HG02884 (cell line): ENCODE data around the gene KLK15.
"Not testable (repeated sequence)": the region's sequence is repeated elsewhere in the genome, so short reads cannot be mapped to it uniquely, and the experiment has no call there.

Experiments used
- ATAC-seq: cut with Tn5 transposase; IDR thresholded peaks from one replicate; pipeline ENCODE4 v1.9.1; 2021; ENCODE audit warnings: mild to moderate bottlenecking, moderate library complexity; ENCODE audit not compliant: unreplicated experiment

The KLK15 gene

DNA sequence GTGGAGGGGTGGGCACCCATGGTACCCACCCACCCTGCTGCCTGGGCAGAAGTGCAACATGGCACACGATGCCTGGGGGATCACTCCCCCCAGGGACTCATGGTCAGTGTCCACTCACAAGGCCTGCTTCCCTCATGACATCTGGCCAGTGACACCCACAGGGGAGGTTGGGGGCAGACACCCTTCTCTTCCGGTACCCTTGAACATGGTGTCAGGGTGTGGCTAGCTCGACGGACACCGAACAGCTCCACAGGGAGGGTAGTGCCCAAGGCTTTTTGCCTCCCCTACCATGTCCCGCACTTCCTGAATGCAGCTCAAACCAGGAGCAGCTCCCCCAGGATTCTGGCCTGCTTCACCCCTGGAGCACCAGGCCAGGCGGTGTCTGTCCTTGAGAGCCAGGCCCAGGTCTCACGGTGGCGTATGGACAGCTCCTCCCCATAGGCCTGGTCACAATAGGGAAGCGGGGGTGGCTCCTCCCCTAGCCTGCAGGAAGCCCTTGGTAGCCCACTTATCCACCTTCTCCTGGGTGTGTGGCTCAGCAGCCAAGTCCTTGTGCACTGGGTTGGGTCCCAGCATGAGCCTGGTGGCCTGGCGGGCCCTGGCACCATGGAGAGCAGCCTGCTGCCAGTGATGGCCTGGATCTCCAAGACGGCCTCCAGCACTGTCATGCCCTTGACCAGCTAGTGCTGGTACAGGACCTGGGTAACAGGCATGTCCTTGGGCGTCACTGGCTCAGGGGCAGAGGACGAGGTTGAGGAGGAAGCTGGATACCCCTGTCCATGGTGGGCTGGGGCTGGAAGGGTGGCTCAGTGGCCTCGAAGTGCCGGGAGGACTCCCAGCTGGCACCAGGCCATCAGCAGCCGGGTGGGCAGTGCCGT lies 35.4 kb downstream of the KLK15 start:
- no peak for ATAC-seq

DNA sequence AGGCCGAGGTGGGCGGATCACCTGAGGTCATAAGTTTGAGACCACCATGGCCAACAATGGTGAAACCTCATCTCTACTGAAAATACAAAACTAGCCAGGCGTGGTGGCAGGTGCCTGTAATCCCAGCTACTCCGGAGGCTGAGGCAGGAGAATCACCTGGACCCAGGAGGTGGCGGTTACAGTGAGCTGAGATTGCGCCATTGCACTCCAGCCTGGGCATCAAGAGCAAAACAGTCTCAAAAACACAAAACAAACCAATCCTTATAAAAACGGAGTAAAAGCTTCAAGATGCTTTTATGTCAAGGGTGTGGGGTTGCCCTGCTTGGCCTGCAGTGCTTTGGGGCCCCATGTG lies 36.0 kb downstream of the KLK15 start:
- no peak for ATAC-seq

DNA sequence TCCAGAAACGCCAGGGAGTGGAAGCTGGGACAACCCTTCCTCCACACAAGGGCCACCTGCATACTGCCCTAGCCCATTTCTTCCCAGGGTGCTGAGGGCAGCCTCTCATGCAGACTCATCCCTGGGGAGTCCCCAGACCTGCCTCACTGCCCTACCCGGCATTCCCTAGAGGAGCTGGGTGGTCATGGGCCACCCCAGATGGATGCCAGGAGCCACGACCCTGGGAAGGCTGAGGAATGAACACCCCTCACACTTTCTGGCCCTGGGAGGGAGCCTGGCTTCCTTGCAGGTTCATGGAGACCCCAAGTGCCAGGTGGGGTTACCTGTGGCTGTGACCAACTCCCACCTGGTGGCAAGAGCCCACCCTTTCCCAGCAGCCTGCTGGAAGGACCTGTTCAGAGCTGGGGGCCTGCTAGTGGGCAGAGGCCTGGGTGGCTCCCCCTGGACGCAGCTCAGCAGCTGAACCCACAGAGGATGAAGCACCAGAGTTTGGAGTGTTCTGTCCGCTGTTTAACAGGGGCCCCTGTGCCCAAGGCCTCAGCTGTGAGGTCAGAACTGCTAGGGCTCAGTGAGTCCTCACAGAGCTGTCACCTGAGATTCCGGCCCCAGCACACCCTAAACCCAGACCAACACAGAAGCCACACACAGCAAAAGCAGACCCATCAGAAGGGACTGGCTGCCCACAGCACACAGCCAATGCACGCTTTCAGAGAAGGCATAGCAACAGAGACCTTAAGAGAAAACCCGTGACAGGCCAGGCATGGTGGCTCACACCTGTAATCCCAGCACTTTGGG lies 36.5 kb downstream of the KLK15 start:
- ATAC-seq = no peak

DNA sequence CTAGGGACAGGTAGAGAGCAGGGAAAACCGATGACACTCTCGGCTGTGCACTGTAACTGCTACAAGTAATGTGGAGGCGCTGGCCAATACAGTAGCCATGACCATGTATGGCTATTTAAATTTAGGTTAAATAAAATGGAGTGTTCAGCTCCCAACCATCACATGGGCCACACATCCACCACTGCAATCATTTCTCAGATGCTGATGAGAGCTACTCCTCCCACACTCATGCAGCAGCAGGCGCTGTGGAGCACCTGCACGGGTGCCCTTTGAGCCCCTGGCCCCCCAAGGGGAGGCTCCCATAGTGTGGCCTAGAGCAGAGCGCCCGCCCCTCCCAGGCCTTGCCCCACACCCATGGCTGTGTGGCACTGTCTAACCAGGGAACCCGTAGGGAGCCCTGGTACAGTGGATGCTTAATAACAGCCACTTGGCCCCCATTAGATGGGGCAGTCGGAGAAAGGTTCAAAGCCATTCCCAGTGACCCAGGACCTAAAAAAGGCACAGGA lies 37.2 kb downstream of the KLK15 start:
- no peak for ATAC-seq

DNA sequence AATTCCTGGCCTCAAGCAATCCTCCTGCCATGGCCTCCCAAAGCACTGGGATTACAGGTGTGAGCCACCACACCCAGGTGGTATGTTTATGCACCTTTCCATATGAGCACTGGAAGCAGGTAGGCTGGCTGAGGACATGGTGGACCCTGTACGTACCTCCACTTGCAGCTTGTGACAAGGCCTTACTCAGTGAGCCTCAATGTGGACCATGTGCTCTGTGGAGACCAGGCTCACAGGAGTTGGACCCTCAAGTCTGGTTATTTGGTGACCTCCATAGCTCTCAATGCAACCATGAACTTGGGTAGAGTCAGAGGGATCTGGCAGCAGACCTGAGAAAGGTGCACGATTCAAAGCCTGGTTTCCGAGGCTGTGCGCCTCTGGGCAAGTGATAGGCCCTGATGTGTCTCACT lies 37.7 kb downstream of the KLK15 start:
- ATAC-seq = no peak

DNA sequence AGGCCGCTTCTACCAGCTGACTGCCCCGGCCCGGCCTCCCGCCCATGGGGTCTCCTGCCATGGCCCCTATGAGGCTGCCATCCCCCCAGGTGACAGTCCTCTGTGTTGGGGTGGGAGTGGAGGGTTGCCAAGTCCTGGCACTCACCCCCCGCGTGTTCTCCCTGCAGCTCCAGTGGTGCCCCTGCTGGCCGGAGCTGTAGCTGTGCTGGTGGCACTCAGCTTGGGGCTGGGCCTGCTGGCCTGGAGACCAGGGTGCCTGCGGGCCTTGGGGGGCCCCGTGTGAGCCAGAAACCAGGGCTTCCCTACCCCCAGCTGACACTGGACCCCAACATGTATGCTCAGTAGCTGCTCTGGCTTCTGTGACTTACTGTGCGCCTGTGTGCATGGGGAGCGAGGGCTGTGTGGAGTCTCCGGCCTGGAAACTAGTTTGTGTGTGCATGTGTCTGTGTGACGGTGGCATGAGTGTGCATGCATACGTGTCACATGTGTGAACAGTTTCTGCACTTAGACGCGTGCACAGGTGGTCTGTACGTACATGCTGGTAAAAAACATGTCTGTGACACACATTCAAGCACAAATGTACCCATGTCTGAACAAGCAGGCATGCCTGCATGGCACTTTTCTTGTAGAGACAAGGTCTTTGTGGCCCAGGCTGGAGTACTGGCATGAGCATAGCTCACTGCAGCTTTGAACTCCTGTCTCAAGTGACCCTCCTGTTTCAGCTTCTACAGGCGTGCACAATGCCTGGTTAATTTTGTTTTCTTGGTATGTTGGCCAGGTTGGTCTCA lies 38.3 kb downstream of the KLK15 start:
- ATAC-seq = no peak

DNA sequence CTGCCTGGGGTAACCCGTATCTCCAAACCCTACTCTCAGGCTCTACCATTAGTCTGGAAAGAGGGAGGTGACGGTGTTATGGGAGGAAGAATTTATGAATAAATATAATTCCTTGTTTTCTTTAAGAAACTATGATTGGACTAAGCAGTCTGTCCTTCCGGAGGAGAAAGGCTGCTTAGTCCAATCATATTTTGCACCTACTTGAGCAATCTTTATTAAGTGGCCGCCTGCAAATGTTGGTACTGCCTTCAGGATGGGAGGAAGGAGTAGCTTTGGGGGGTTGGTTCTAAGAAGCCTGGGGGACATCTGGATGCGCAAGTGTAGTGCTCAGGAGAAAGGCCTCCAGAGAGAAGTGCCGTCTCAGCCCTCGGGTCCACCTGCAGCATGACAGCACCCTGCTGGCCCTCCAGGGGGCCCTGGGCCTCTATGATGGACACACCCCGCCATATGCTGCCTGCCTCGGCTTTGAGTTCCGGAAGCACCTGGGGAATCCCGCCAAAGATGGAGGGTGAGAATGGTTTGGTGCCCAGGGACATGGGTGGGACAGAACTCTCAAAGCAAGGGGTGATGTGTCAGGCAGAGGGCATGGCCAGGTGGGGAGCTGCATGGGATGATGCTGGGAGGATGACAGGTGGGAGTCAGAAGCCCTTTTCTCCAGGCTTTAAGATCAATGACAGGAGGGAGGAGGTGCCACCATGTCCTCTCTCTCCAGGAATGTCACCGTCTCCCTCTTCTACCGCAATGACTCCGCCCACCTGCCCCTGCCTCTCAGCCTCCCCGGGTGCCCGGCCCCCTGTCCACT lies 39.1 kb downstream of the KLK15 start:
- ATAC-seq = no peak

DNA sequence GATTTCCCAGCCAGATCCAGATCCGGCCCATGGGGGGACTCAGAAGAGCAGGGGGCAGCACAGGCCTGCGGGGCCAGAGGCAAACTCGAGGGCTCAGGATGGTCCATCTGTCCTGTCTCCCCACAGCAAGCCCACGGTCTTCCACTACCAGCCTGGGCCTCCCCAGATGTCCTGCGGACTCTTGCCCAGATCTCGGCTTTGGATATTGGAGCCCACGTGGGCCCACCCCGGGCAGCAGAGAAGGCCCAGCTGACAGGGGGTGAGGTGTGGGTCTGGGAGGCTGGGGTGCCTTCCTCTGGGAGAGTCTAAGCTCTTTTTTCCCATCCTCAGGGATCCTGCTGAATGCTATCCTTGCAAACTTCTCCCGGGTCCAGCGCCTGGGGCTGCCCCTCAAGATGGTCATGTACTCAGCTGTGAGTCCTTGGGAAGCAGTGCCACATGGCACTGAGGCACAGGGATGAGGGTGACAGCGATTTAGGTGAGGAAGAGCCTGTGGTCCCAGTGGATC lies 39.8 kb downstream of the KLK15 start:
- ATAC-seq = no peak

DNA sequence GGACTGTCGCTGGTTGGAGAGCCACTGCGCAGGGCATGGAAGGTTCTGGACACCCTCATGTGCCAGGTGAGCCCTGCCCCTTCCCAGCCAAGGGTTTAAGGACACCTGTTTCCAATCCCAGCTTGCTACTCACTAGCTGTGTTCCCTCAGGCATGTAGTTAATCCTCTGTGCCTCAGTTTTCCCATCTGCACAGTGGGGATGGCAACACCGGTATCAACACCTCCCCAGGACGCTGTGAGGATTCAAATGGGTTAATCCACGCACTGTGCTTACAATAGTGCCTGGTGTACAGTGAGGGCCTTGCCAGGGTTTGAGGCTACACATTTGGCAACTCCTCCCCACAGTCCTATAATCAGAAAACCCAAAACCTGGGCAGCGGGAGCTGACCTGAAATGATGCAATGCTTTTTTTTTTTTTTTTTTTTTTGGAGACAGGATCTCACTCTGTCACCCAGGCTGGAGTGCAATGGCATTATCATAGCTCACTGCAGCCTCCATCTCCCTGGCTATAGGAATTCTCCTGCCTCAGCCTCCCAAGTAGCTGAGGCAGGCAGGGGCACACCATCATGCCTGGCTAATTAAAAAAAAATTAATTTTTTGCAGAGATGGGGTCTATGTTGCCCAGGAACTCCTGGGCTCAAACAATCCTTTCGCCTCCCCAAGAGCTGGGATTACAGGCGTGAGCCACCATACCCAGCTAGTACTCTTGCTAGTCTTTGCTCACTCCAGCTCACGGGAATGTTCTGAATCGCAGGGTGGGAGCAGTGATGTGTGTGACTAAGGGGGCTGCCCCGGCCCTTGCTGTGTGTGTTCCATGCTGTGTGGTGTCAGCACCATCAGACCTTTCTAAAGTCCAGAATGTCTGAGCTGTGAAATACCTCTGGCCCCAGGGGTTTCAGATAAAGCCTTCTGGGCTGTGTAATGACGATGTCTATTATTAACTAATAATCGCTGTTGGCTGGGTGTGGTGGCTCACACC lies 40.8 kb downstream of the KLK15 start:
- ATAC-seq = no peak

DNA sequence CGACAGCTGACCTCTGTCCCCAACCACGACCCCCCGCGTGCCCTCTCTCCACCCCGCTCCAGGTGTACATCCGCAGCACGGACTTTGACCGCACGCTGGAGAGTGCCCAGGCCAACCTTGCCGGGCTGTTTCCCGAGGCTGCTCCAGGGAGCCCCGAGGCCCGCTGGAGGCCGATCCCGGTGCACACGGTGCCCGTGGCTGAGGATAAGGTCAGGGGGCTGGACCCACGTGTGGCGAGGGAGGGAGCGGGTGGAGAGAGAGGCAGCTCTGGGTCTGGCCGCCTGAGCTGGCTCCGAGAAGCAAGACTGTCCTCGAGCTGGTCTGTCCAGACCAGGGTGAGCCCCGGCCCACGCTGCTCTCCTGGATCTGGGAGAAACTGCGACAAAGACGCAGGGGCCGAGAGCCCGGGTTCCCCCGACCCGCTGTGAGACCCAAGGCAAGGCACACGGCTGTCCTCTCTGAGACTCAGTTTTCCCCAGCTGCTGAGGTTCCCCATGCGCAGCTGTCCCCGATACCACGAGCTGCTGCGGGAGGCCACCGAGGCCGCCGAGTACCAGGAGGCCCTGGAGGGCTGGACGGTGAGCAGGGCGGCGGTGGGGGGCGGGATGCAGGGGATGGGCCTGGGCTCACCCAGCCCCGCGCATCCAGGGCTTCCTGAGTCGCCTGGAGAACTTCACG lies 41.6 kb downstream of the KLK15 start:
- ATAC-seq = no peak

DNA sequence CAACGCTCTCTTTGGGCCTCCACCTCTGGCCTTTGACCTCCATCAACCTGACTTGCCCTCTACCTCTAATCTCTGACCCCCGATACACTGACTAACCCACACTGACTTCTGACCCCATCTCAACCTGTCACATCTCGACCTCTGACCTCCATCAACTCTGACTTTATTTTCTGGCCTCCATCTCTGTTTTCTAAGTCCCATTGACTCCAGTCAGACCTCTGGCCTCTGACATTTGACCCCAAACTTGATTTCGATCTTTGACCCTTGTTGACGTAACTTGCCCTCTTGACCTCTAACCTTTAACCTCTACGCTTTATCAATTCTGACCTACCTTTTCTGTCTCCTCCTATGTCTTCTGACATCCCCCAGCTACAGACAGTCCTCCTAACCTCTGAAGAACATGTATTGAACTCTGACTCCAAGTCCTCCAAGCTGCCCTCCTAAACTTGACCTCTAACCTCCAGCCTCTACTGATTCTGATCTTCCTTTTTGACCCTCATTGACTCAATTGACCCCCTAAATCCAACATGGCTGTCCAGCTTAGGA lies 42.4 kb downstream of the KLK15 start:
- no peak for ATAC-seq

DNA sequence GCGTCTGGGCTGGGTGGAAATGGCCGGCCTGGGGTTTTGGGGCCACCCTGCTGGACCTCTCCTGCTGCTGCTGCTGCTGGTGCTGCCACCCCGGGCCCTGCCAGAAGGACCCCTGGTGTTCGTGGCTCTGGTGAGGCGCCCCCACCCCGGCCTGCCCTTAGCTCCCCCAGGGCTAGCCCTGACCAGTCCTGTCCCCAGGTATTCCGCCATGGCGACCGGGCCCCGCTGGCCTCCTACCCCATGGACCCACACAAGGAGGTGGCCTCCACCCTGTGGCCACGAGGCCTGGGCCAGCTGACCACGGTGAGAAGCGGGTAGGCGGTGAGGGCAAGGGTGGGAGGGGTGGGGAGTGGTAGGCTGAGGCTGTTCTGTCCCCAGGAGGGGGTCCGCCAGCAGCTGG lies 43.0 kb downstream of the KLK15 start, which contains the start of gene ACP4:
ACP4 (plus strand) TSS at position 20 of the 400 bp plus-strand sequence; CDS start at position 20, 0 bp downstream.
- ATAC-seq = no peak

DNA sequence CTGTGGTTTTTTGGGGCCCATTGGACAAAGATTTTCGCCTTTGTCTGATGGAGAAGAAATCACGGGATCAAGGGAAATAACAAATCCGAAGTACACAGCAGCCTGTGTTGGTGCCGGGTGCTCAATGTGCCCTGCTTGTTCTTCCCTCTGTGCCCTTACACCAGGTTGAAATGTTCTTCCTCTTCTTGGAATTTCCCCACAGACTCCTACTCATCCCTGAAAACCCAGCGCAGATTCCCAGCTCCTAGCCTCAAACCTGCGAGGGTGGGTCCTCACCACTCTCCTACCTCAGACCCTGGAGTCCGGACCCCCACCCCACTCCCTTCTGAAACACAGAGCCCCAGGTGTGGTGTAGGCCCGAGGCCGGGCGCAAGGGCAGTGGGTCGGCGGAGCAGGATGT lies 48.0 kb downstream of the KLK15 start:
- ATAC-seq = no peak

DNA sequence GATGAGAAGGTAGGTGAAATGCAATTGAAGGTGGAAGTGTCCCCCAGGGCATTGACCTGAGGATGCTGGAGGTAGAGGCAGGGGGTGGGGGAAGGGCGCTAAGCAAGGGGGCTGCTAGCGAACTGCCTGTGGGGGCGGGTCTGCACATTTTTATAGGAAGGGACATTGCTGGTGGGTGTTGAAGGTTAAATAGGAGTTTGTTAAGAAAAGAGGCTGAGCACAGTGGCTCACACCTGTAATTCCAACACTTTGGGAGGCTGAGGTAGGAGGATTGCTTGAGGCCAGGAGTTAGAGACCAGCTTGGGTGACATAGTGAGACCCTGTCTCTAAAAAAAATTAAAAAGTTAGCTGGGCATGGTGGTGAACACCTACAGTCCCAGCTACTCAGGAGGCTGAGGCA lies 48.7 kb downstream of the KLK15 start:
- no peak for ATAC-seq

DNA sequence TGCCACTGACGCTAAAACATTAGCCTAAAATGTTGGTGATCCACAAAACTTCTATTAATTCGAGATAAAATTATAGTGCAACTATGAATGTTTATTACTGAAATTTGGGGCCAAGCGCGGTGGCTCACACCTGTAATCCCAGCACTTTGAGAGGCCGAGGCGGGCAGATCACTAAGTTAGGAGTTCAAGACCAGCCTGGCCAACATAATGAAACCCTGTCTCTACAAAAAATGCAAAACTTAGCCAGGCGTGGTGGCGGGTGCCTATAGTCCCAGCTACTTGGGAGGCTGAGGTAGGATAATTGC lies 49.6 kb downstream of the KLK15 start:
- ATAC-seq = not testable (repeated sequence)

DNA sequence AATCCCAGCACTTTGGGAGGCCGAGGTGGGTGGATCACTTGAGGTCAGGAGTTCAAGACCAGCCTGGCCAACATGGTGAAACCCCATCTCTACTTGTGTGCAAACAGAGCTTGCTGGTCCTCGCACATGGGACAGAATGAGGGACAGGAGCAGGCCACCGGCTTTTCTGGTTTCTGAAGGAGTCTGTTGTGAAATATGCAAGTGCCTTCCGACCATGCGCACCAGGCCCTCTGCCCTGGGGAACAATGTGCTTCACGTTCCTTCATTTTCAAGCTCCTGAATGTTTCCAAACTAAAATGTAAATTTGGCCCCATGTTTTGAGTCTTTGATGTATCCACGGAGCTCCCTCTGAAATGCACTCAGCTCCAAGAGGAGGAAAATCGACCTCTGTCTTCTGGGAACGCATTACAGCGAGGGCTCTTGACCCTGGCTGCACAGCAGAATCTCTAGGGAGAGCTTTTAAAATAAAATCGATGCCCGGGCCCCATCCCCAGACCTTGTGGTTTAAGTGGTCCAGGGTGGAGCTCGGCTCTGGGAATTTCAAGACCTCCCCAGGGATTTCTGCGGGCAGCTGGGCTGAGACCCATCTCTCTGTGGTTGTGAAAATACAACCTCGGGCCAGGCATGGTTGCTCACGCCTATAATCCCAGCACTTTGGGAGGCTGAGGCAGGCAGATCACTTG lies 52.5 kb downstream of the KLK15 start:
- ATAC-seq = no peak
